K562 (cell line): ENCODE measurements around the gene GBX1. TPM values are rescaled to one million over a fixed set of nuclear protein-coding genes. Genes with fewer than 3 reads are reported as not detected.

ENCODE experiments used
- ATAC-seq: fragments of 200-7000 bp; cut with Tn5 transposase; 3 replicates; pipeline ENCODE4 v1.9.1; 2020; ENCODE audit warnings: moderate library complexity
- BruUV-seq: library from RNA; stranded (reverse); fragments of 400-500 nt; replicated peaks from 2 replicates; lab custom pipeline; 2021; lab: Mats Ljungman, UMichigan
- CTCF ChIA-PET: fragments of 300-600 bp; formaldehyde crosslinking; extraction: SDS; loops from one replicate; lab custom pipeline; 2021; ENCODE audit warnings: low intra/inter-chr PET ratio; lab: Yijun Ruan, JAX
- POLR2A ChIA-PET: fragments of 300-600, 350-650 bp; sonication (Branson Sonifier 250); formaldehyde crosslinking; extraction: SDS; loops from one replicate; lab custom pipeline; 2021; ENCODE audit warnings: antibody characterized with exemption, inconsistent platforms; lab: Yijun Ruan, JAX
- DNase-seq, 4 experiments: peaks; one replicate each; pipeline versions ENCODE4 v3.0.0 to v3.0.0-alpha.2; 2011 to 2018; ENCODE audit warnings: low spot score in 3 of 4, mixed read lengths in 3 of 4; ENCODE audit errors: extremely low read depth in 1 of 4
- FAIRE-seq: peaks from 2 replicates; lab custom pipeline; 2011; peaks lifted over from hg19 to GRCh38; lab: Jason Lieb, UNC
- H2AFZ ChIP-seq: 2 replicates; pipeline ENCODE4 v1.6.0; 2011; ENCODE audit warnings: low read depth, low read length, control low read depth, inconsistent platforms
- H3K27ac ChIP-seq: fragments of 200-600 bp; 3 replicates; pipeline ENCODE4 v1.8.0; 2011; ENCODE audit warnings: low read depth, mild to moderate bottlenecking, control low read depth, inconsistent platforms, low read length, moderate library complexity, mixed read lengths; ENCODE audit errors: extremely low read depth
- H3K27me3 ChIP-seq, 2 experiments: fragments of 300-600 bp in 1 of 2; 2 replicates in 1 of 2; 3 replicates in 1 of 2; pipeline versions ENCODE4 v1.6.0 to v1.8.0; 2011; ENCODE audit warnings: inconsistent platforms in 2 of 2, low read length in 2 of 2, mild to moderate bottlenecking in 1 of 2, mixed read lengths in 1 of 2, moderate library complexity in 1 of 2; ENCODE audit not compliant: control insufficient read depth in 2 of 2, insufficient read depth in 2 of 2
- H3K36me3 ChIP-seq: fragments of 300-600 bp; 3 replicates; pipeline ENCODE4 v1.8.0; 2011; ENCODE audit warnings: mild to moderate bottlenecking, low read length, inconsistent platforms; ENCODE audit not compliant: control insufficient read depth, insufficient read depth
- H3K4me1 ChIP-seq, 2 experiments: fragments of 200-600 bp in 1 of 2; replicated peaks in 1 of 2; 2 replicates in 1 of 2; 3 replicates in 1 of 2; pipeline versions ENCODE4 v1.5.1 to v1.8.0; 2011; ENCODE audit warnings: inconsistent platforms in 2 of 2, low read length in 2 of 2, mild to moderate bottlenecking in 1 of 2, mixed read lengths in 1 of 2, moderate library complexity in 1 of 2; ENCODE audit not compliant: control insufficient read depth in 2 of 2, insufficient read depth in 2 of 2
- H3K4me2 ChIP-seq: 2 replicates; pipeline ENCODE4 v1.6.1; 2011; ENCODE audit warnings: low read length, control low read depth, inconsistent platforms, mixed read lengths; ENCODE audit not compliant: insufficient read depth
- H3K4me3 ChIP-seq: fragments of 200-600 bp; sonication (generic), shearing (Covaris generic); 2 replicates; pipeline ENCODE4 v1.5.1; 2016; ENCODE audit warnings: control low read depth, inconsistent platforms
- H3K79me2 ChIP-seq: fragments of 200-600 bp; 3 replicates; pipeline ENCODE4 v1.8.0; 2011; ENCODE audit warnings: low read length, inconsistent platforms; ENCODE audit not compliant: control insufficient read depth, insufficient read depth
- H3K9ac ChIP-seq, 2 experiments: 2 replicates each; pipeline versions ENCODE4 v1.6.0 to v1.6.1; 2011; ENCODE audit warnings: low read depth in 2 of 2, low read length in 2 of 2, control low read depth in 1 of 2, inconsistent platforms in 1 of 2, mild to moderate bottlenecking in 1 of 2, mixed read lengths in 1 of 2; ENCODE audit not compliant: insufficient read depth in 1 of 2
- H3K9me1 ChIP-seq: one replicate; pipeline ENCODE4 v1.6.0; 2011; ENCODE audit warnings: inconsistent platforms, mild to moderate bottlenecking, low read length, moderate library complexity; ENCODE audit not compliant: control insufficient read depth, insufficient read depth
- H3K9me3 ChIP-seq: replicated peaks from 2 replicates; pipeline ENCODE4 v1.5.1; 2011; ENCODE audit warnings: low read depth, low read length, inconsistent platforms; ENCODE audit not compliant: control insufficient read depth, insufficient read depth
- H4K20me1 ChIP-seq: replicated peaks from 2 replicates; pipeline ENCODE4 v1.6.1; 2011; ENCODE audit warnings: low read length, inconsistent platforms, mixed read lengths; ENCODE audit not compliant: control insufficient read depth, insufficient read depth
- POLR2A ChIP-seq: fragments of 450-650 bp; conservative IDR thresholded peaks from 2 replicates; pipeline ENCODE4 v1.6.1; 2016
- POLR2G ChIP-seq: fragments of 200-400 bp; formaldehyde crosslinking; IDR thresholded peaks from 2 replicates; pipeline ENCODE4 v1.6.1; 2017; ENCODE audit warnings: low read depth, mild to moderate bottlenecking, antibody characterized with exemption, low read length, moderate library complexity
- PPARD ChIP-seq: fragments of 250-450 bp; sonication (Bioruptor Pico); IDR thresholded peaks from 2 replicates; pipeline ENCODE4 v1.8.0; 2022; ENCODE audit warnings: inconsistent platforms, mild to moderate bottlenecking, moderate library complexity
- WGBS: fragments of 100-300 bp; shearing (Covaris generic); methylation state at CpG from one replicate; pipeline ENCODE4 v1.1.6; 2016; ENCODE audit warnings: low coverage, mixed read lengths; ENCODE audit not compliant: insufficient coverage; ENCODE audit errors: missing lambda C conversion rate; 5-methylcytosine and 5-hydroxymethylcytosine counted together
- in situ Hi-C: fragments of 300-500 bp; cut with MboI; formaldehyde crosslinking; loops from 4 replicates; pipeline ENCODE4 v1.15.0; 2018; ENCODE audit warnings: inconsistent platforms, mixed read lengths
- intact Hi-C: fragments of 100-400 bp; cut with micrococcal nuclease; formaldehyde crosslinking; loops from 2 replicates; pipeline ENCODE4 v1.14.2; 2022
- polyA plus RNA-seq, 8 experiments: library from polyadenylated mRNA; depleted of rRNA in 4 of 8; stranded (reverse) in 5 of 8; unstranded in 3 of 8; fragments of >200 nt; fragmentation: Nextera tagmentation in 2 of 8; fragmentation: Illumina TruSeq in 1 of 8; extraction: Ambion mirVana in 2 of 8; extraction: Trizol in 1 of 8; gene quantifications; 2 replicates each; pipeline versions ENCODE4 v1.2.1 to v1.2.3, GENCODE V29; 2011 to 2014; ENCODE audit warnings: inconsistent platforms in 1 of 8, missing spikeins in 1 of 8
- total RNA-seq, 7 experiments: library from RNA; depleted of rRNA in 6 of 7; stranded (reverse); fragments of >200 nt in 6 of 7; fragmentation: Illumina TruSeq in 2 of 7; extraction: Trizol in 2 of 7; gene quantifications; 2 replicates each; pipeline versions ENCODE4 v1.2.1 to v1.2.3, GENCODE V29; 2011 to 2021; ENCODE audit warnings: low replicate concordance in 1 of 7
- TF ChIP-seq, protein P1 (sequence below), 2 experiments: fragments of 250-450 bp in 1 of 2; fragments of 450-650 bp in 1 of 2; sonication (Bioruptor Pico) in 1 of 2; IDR thresholded peaks; 2 replicates each; pipeline versions ENCODE4 v1.6.1 to v1.8.0; 2016 to 2021; ENCODE audit warnings: mild to moderate bottlenecking in 2 of 2, moderate library complexity in 2 of 2, missing compliant biosample characterization in 1 of 2, missing genetic modification characterization in 1 of 2

Gene GBX1
- total and polyA plus RNA-seq, 9 of the 15 experiments (the other 6 are each of a cell fraction or from before 2014, with no cell fraction given), result not detected

DNA sequence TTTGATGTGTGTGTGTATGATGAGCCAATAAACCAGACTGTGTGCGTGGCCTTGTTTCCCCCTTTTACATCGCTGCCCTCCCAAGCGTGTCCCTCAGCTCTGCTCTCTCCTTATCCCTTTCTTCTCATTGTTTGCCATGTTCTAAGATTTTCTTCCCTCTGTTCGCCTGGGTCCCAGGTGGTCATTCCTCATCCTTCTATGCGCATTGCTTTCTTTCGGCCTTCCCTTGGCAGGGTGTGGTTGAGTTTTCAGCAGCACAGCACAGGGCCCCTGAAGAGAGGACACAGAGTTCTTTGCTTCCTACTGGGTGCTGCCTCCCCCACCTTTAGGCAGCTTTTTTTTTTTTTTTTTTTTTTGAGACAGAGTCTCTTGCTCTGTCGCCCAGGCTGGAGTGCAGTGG, 23.1 kb downstream of the GBX1 start:
- FAIRE-seq, result no peak
- no peak for ATAC-seq
- Histone ChIP-seq H3K9me1 (peaks cover 5% of the 10 kb centered on the region), H3K9me3 (no peaks in the 10 kb centered on the region), H3K9ac (no peak overlapping the region), H3K4me1 (peaks cover 0 to 22% of the 10 kb centered on the region in 2 experiments; a peak in 2 of 5 replicates), H2AFZ (no peak overlapping the region), H3K4me3 (no peak overlapping the region), H3K79me2 (no peaks in the 10 kb centered on the region), H3K27ac (no peak overlapping the region), H3K27me3 (peaks cover 11 to 14% of the 10 kb centered on the region in 2 experiments; a peak in 4 of 5 replicates), H3K36me3 (peaks cover 55% of the 10 kb centered on the region), H3K4me2 (no peak overlapping the region), H4K20me1 (peaks cover 4% of the 10 kb centered on the region; the same call in 1 of the 2 replicates)
- no peak for DNase-seq
- 96% methylated on average over 6 of the region's 7 CpGs for WGBS
- no peak for TF ChIP-seq PPARD (CRISPR knock-in tag)
- in situ Hi-C loops, result no loop called here
- intact Hi-C loops, result no loop called here
- no TSS peak for BruUV-seq
- POLR2A ChIA-PET, result interaction anchor here (0.5 to 1.7 kb wide), 2 partner anchors 8 to 31 kb away, joined by 3 to 4 read pairs; no protein-coding TSS in a partner anchor
- CTCF ChIA-PET, result no interaction called here

DNA sequence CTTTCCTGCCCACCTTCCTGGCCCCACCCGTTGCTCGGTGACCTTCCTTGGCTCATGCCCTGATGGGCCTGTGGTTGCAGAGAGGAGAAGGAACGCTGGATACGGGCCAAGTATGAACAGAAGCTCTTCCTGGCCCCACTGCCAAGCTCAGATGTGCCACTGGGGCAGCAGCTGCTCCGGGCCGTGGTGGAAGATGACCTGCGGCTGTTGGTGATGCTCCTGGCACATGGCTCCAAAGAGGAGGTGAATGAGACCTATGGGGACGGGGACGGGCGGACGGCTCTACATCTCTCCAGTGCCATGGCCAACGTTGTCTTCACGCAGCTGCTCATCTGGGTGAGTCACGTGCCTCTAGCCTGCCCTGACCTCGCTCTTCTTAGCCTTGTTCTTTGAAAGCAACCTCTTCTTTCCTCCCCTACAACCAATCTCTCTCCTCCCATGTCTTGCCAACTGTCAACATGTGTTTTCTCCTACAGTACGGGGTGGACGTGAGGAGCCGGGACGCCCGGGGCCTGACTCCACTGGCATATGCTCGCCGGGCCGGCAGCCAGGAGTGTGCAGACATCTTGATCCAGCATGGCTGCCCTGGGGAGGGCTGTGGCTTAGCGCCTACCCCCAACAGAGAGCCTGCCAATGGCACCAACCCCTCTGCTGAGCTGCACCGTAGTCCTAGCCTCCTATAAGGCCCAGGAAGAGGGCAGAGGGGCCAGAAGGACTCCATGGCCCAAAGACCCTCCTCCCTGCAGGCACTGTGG, 24.1 kb downstream of the GBX1 start:
- H3K4me3 ChIP-seq, result no peak overlapping the region
- H3K4me2 ChIP-seq, result no peak overlapping the region
- H4K20me1 ChIP-seq, result peaks cover 4% of the 10 kb centered on the region; the same call in 1 of the 2 replicates
- H3K9me3 ChIP-seq, result no peaks in the 10 kb centered on the region
- in situ Hi-C loops, result no loop called here
- no peak overlapping the region for H3K27ac ChIP-seq
- no peak overlapping the region for H3K9ac ChIP-seq
- H3K9me1 ChIP-seq, result peaks cover 5% of the 10 kb centered on the region
- H3K4me1 ChIP-seq, result peaks cover 0 to 21% of the 10 kb centered on the region in 2 experiments; a peak in 2 of 5 replicates
- TF ChIP-seq, protein P1, sequence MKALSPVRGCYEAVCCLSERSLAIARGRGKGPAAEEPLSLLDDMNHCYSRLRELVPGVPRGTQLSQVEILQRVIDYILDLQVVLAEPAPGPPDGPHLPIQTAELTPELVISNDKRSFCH (CRISPR knock-in tag; IDR thresholded peaks at IDR 0.05), result no peak
- TF ChIP-seq, protein P1 (tag; IDR thresholded peaks at IDR 0.05), result no peak
- 0 out of 2 replicates have a peak, but pooled peaks have one; percentile 29 for TF ChIP-seq POLR2A
- peak; percentile 19; the same call in 1 of the 2 replicates for TF ChIP-seq POLR2G
- ChIA-PET CTCF (interaction anchor here (0.6 kb wide), 1 partner anchor 11 kb away, joined by 3 read pairs; no protein-coding TSS in a partner anchor), POLR2A (interaction anchor here (1.4 to 1.7 kb wide), 2 partner anchors 9 to 14 kb away, joined by 4 to 5 read pairs; no protein-coding TSS in a partner anchor)
- H3K79me2 ChIP-seq, result no peaks in the 10 kb centered on the region
- no peak overlapping the region for H2AFZ ChIP-seq
- WGBS, result 90% methylated on average over 25 of the region's 25 CpGs
- DNase-seq, result no peak
- H3K27me3 ChIP-seq, result peaks cover 2 to 4% of the 10 kb centered on the region in 2 experiments; a peak in 3 of 5 replicates
- H3K36me3 ChIP-seq, result peaks cover 61% of the 10 kb centered on the region
- no peak for FAIRE-seq
- no TSS peak for BruUV-seq
- intact Hi-C loops, result no loop called here
- ATAC-seq, result no peak
